Stromal cell of bone marrow (primary cell): Measurements from ENCODE around the gene SOX9.

Experiments used
- DNase-seq: peaks from one replicate; pipeline ENCODE4 v3.0.0-alpha.2; 2012; ENCODE audit warnings: low read depth

The SOX9 gene

DNA sequence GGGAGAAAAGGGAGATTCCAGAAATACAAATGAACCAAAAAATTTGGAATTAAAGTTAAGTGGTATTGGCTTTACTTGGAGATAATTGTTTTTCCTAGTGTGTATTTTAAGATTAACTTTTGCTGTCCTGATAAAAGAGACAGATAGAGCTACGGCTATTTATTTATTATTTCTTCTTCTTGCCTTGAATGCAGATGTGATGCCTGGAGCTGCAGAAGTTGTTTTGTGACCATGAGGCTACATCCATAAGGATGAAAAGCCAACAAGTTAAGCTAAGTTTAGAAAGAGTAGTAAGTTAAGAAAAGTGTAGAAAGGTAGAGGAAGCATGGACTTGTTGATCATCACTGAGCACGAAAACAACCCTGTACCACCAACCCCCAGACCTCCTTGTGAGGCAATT, 41.7 kb downstream of the SOX9 start:
- no peak for DNase-seq

DNA sequence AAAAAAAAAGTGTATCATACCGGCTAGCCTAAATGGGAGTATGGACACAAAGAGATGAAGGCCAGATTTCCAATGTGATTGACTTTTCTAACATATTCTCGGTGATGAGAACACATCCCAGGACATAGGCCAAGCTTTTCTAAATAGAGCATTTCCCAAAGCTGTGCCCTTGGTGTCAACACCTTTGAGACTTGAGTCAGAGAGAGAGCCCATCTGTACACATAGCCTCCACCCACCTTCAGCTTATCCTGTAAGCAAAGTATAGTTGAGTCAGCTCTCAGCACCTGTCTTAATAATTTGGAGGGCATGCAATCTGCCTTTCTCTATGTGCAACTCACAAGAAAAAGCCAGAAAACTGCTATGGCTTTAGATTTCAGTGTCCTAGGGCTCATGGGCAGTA, 42.7 kb downstream of the SOX9 start:
- DNase-seq = no peak

GRCh38 chr17:72164158-72164739, 43.4 kb downstream of the SOX9 start:
- peak; percentile 35 for DNase-seq

GRCh38 chr17:72165192-72165866, 44.5 kb downstream of the SOX9 start:
- no peak for DNase-seq

GRCh38 chr17:72165867-72166439, 45.1 kb downstream of the SOX9 start:
- no peak for DNase-seq

DNA sequence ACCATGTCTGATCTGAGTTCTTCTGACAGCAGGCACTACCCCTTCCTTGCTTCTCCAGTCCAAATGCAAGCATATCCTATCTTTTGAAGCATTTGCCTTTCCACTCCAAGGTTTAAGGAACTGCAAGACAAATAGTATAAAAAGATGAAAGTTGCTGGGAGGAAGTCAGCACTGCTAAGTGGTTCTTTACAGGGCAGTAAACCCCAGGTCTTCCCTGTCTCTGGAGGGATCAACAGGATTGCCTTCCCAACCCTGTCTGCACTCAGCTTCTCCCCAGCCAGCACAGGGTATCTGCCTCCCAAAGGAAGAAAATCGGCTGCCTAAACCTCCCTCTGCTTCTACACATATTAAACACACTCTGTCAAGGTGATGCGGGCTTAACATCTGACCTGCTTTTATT, 46.8 kb downstream of the SOX9 start:
- no peak for DNase-seq

DNA sequence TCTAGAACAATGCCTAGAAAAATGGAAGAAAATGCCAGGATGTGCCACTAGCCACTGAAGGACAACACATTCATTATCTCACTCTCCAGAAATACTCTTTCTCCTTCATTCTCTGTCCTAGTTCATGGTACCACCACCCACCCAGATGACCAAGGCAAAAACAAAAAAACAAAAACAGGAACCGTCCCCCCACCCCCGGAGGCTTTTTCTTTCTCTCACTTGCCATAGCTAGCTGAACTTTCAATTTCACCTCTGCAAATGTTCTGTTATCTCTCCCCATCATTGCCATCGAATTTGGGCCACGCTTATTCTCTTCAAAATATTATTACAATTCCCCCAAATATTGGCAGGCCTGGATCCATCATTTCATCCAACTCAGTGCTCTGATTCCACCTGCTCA, 49.0 kb downstream of the SOX9 start:
- no peak for DNase-seq

DNA sequence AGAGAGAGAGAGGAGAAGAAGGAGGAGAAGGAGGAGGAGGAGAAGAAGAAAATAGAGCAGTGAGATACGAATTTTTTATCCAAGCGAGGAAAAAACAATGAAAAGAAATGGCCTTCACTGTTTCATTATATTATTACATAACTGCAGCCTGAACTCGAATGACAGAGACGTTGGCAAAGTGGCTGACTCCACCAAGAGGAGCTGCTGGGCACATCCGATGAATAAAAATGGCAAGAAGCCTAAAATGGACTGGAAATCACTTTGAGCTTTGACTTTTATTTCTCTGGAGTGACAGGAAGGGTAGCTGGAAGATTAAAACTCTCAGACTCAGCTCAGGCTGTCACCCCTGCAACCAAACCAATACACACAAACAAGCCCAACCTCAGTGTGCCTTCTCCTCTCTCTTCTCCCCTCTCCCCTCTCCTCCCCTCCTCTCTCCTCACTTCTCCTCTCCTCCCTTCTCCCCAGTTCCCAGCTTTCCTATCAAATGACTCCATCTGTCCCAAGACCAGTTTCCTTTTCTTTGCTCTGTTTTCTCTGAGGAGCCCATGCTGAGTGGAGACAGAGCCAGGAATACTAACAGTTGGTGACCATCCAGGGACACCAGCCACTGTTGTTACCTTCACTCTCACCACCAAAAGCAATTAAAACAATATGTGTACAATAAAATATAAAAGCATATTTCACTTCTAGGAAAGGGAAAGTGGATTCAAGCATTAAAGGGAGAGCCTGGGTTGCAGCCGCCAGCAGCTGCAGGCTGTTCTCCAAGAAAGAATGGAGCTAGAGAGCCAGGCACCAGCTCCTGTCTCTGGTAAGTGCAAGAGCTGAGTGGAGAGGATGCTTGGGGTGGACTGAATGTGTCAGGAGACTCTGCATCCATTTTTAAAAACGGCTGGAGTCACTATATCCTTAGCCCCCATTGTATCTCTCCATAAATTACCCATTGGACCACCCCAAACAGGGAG, 51.2 kb downstream of the SOX9 start:
- DNase-seq = no peak

GRCh38 chr17:72173499-72174116, 52.8 kb downstream of the SOX9 start:
- no peak for DNase-seq

DNA sequence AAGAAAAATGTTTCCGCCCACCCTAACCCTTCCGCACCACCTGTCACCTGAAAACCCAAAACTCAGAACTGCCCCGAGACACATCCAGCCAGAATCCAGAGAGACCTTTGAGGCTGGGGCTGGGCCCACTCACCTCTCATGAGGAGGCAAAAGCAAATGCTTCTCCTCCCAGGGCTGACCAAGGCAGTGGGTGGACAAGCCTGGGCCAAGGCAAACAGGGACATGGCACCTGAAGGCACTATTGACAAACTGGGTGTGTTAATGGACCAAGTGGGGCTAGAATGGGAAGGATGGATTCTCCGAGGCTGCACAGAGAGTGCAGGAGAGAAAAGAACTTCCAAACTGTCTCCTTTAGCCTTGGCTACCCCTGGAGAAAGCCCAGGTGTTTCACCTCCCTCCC, 54.4 kb downstream of the SOX9 start:
- DNase-seq = no peak
